Endothelial cell of umbilical vein (primary cell): ENCODE results near the gene CEMIP. TPM values are rescaled to one million over a fixed set of nuclear protein-coding genes. Genes with fewer than 3 reads are reported as not detected.

Experiments
- BruUV-seq: library from RNA; stranded (reverse); fragments of 400-500 nt; replicated peaks from 2 replicates; lab custom pipeline; 2021; lab: Mats Ljungman, UMichigan
- CTCF ChIA-PET: fragments of 300-600, 350-600 bp; sonication (Branson Sonifier 250); formaldehyde crosslinking; loops from one replicate; lab custom pipeline; 2021; ENCODE audit warnings: antibody characterized with exemption, inconsistent platforms; lab: Charles Lee
- POLR2A ChIA-PET: fragments of 300-600, 350-600 bp; sonication (Branson Sonifier 250); formaldehyde crosslinking; loops from one replicate; lab custom pipeline; 2021; ENCODE audit warnings: antibody characterized with exemption, inconsistent platforms; lab: Charles Lee
- DNase-seq: peaks from one replicate; pipeline ENCODE4 v3.0.0-alpha.2; 2011; ENCODE audit warnings: low read depth, low spot score
- FAIRE-seq: peaks from 2 replicates; lab custom pipeline; 2011; peaks lifted over from hg19 to GRCh38; lab: Jason Lieb, UNC
- H2AFZ ChIP-seq: 2 replicates; pipeline ENCODE4 v1.6.0; 2012; ENCODE audit warnings: low read depth, low read length, control low read depth, inconsistent platforms
- H3K27ac ChIP-seq: 2 replicates; pipeline ENCODE4 v1.5.1; 2011; ENCODE audit warnings: low read depth, mild to moderate bottlenecking, control low read depth, low read length, moderate library complexity; ENCODE audit not compliant: insufficient read depth
- H3K27me3 ChIP-seq, 2 experiments: 2 replicates each; pipeline versions ENCODE4 v1.6.0 to v1.6.1; 2011; ENCODE audit warnings: low read length in 2 of 2, mixed read lengths in 1 of 2; ENCODE audit not compliant: control insufficient read depth in 2 of 2, insufficient read depth in 2 of 2
- H3K36me3 ChIP-seq, 2 experiments: 2 replicates in 1 of 2; 3 replicates in 1 of 2; pipeline ENCODE4 v1.5.1; 2011; ENCODE audit warnings: low read length in 2 of 2, mild to moderate bottlenecking in 1 of 2, moderate library complexity in 1 of 2; ENCODE audit not compliant: control insufficient read depth in 2 of 2, insufficient read depth in 2 of 2; ENCODE audit errors: extremely low read depth in 1 of 2
- H3K4me1 ChIP-seq: 3 replicates; pipeline ENCODE4 v1.5.1; 2011; ENCODE audit warnings: mild to moderate bottlenecking, low read length; ENCODE audit not compliant: control insufficient read depth, insufficient read depth; ENCODE audit errors: extremely low read depth
- H3K4me2 ChIP-seq: 2 replicates; pipeline ENCODE4 v1.6.1; 2011; ENCODE audit warnings: low read length, control low read depth, mixed read lengths; ENCODE audit not compliant: insufficient read depth
- H3K4me3 ChIP-seq, 3 experiments: fragments of 200-600 bp in 1 of 3; sonication (generic), shearing (Covaris generic) in 1 of 3; replicated peaks in 1 of 3; 2 replicates each; pipeline ENCODE4 v1.5.1; 2011 to 2016; ENCODE audit warnings: control low read depth in 3 of 3, low read length in 3 of 3, mild to moderate bottlenecking in 2 of 3, inconsistent platforms in 1 of 3, low read depth in 1 of 3, moderate library complexity in 1 of 3; ENCODE audit not compliant: insufficient read depth in 1 of 3
- H3K79me2 ChIP-seq: 2 replicates; pipeline ENCODE4 v1.6.0; 2012; ENCODE audit warnings: low read length, inconsistent platforms; ENCODE audit not compliant: control insufficient read depth, insufficient read depth
- H3K9ac ChIP-seq: replicated peaks from 2 replicates; pipeline ENCODE3; 2011; ENCODE audit warnings: low read length, control low read depth; ENCODE audit not compliant: insufficient read depth; ENCODE audit errors: extremely low read depth
- H3K9me1 ChIP-seq: replicated peaks from 3 replicates; pipeline ENCODE4 v1.6.0; 2011; ENCODE audit warnings: mild to moderate bottlenecking, low read length; ENCODE audit not compliant: control insufficient read depth, insufficient read depth; ENCODE audit errors: extremely low read depth
- H3K9me3 ChIP-seq: replicated peaks from 2 replicates; pipeline ENCODE4 v1.5.1; 2012; ENCODE audit warnings: low read length, inconsistent platforms; ENCODE audit not compliant: control insufficient read depth, insufficient read depth
- H4K20me1 ChIP-seq: replicated peaks from 2 replicates; pipeline ENCODE3; 2011; ENCODE audit warnings: mild to moderate bottlenecking, low read length; ENCODE audit not compliant: control insufficient read depth, insufficient read depth; ENCODE audit errors: extremely low read depth
- EZH2 ChIP-seq: IDR thresholded peaks from 2 replicates; pipeline ENCODE4 v1.6.1; 2012; ENCODE audit warnings: borderline replicate concordance, low read depth, mild to moderate bottlenecking, moderate library complexity, low read length, inconsistent platforms; ENCODE audit not compliant: severe bottlenecking
- FOS ChIP-seq: IDR thresholded peaks from 2 replicates; pipeline ENCODE4 v1.6.1; 2011; ENCODE audit warnings: mild to moderate bottlenecking, low read length, moderate library complexity, borderline replicate concordance; ENCODE audit not compliant: insufficient read depth
- JUN ChIP-seq: IDR thresholded peaks from 2 replicates; pipeline ENCODE4 v1.6.1; 2011; ENCODE audit warnings: borderline replicate concordance, low read depth; ENCODE audit not compliant: insufficient read length, insufficient read depth
- MYC ChIP-seq: IDR thresholded peaks from one replicate; pipeline ENCODE4 v1.6.1; 2011; ENCODE audit warnings: mild to moderate bottlenecking, low read depth, low read length
- POLR2A ChIP-seq: IDR thresholded peaks from 2 replicates; pipeline ENCODE4 v1.6.1; 2012; ENCODE audit warnings: low read depth, mild to moderate bottlenecking, control low read depth, low read length
- POLR2AphosphoS5 ChIP-seq: IDR thresholded peaks from 2 replicates; pipeline ENCODE4 v1.6.1; 2012; ENCODE audit warnings: low read depth, mild to moderate bottlenecking, control low read depth, low read length, moderate library complexity; ENCODE audit not compliant: insufficient read depth
- dilution Hi-C: fragments of 300-500 bp; cut with MboI; formaldehyde crosslinking; loops from one replicate; pipeline ENCODE4 v1.15.0; 2019; ENCODE audit warnings: low sequenced_read_pairs; ENCODE audit not compliant: extremely low pct_ligation_motif_present
- intact Hi-C: fragments of 100-400 bp; cut with micrococcal nuclease; formaldehyde crosslinking; loops from one replicate; pipeline ENCODE4 v1.10.0; 2022
- polyA plus RNA-seq, 4 experiments: library from polyadenylated mRNA; depleted of rRNA in 3 of 4; stranded (reverse) in 3 of 4; unstranded in 1 of 4; fragments of >200 nt; gene quantifications; 2 replicates each; pipeline versions ENCODE4 v1.2.1 to v1.2.3, GENCODE V29; 2011 to 2012; ENCODE audit warnings: missing spikeins in 1 of 4
- total RNA-seq: library from RNA; stranded (reverse); gene quantifications from 2 replicates; pipeline ENCODE4 v1.2.3, GENCODE V29; 2021
- TF ChIP-seq, protein P1 (sequence below): IDR thresholded peaks from 2 replicates; pipeline ENCODE4 v1.6.1; 2011; ENCODE audit not compliant: insufficient read depth, insufficient read length
- TF ChIP-seq, protein P2 (sequence below), 2 donors: IDR thresholded peaks; 1 replicate in 1 of 2; 2 replicates in 1 of 2; pipeline ENCODE4 v1.5.1; 2011; ENCODE audit warnings: low read length in 2 of 2, mild to moderate bottlenecking in 2 of 2, moderate library complexity in 2 of 2, control low read depth in 1 of 2, inconsistent platforms in 1 of 2, low read depth in 1 of 2; ENCODE audit not compliant: insufficient read depth in 1 of 2; ENCODE audit errors: extremely low read depth in 1 of 2

CEMIP gene
- total and polyA plus RNA-seq, 2 donors (not counting 3 experiments of a cell fraction or from before 2014, with no cell fraction given): 0.01 TPM; not detected in 1

GRCh38 chr15:80796407-80796806 lies 17.2 kb downstream of the CEMIP start:
- no peaks in the 10 kb centered on the region for H3K27me3 ChIP-seq
- ChIA-PET CTCF (interaction anchor here (0.9 to 1.2 kb wide), 2 partner anchors 20 to 470 kb away, joined by 3 read pairs; no protein-coding TSS in a partner anchor), POLR2A (no interaction called here)
- TF ChIP-seq MYC (no peak), FOS (no peak), POLR2AphosphoS5 (no peak), JUN (no peak), EZH2 (no peak), POLR2A (no peak)
- TF ChIP-seq, protein P1, sequence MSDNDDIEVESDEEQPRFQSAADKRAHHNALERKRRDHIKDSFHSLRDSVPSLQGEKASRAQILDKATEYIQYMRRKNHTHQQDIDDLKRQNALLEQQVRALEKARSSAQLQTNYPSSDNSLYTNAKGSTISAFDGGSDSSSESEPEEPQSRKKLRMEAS: no peak
- TF ChIP-seq, protein P2, sequence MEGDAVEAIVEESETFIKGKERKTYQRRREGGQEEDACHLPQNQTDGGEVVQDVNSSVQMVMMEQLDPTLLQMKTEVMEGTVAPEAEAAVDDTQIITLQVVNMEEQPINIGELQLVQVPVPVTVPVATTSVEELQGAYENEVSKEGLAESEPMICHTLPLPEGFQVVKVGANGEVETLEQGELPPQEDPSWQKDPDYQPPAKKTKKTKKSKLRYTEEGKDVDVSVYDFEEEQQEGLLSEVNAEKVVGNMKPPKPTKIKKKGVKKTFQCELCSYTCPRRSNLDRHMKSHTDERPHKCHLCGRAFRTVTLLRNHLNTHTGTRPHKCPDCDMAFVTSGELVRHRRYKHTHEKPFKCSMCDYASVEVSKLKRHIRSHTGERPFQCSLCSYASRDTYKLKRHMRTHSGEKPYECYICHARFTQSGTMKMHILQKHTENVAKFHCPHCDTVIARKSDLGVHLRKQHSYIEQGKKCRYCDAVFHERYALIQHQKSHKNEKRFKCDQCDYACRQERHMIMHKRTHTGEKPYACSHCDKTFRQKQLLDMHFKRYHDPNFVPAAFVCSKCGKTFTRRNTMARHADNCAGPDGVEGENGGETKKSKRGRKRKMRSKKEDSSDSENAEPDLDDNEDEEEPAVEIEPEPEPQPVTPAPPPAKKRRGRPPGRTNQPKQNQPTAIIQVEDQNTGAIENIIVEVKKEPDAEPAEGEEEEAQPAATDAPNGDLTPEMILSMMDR (IDR thresholded peaks at IDR 0.05; ENCODE audit: extremely low read depth in 1 of 2, insufficient read depth in 1 of 2, low read depth in 1 of 2, low read length in 2 of 2): no peak
- FAIRE-seq: no peak
- no peaks in the 10 kb centered on the region for H3K4me1 ChIP-seq
- BruUV-seq: no TSS peak
- H3K36me3 ChIP-seq: no peaks in the 10 kb centered on the region
- no peak overlapping the region for H3K9ac ChIP-seq
- no peak for DNase-seq
- intact Hi-C loops (no loop called here), dilution Hi-C loops (no loop called here)
- no peaks in the 10 kb centered on the region for H3K9me3 ChIP-seq
- no peak overlapping the region for H3K4me2 ChIP-seq
- no peak overlapping the region for H2AFZ ChIP-seq
- no peaks in the 10 kb centered on the region for H3K79me2 ChIP-seq
- no peaks in the 10 kb centered on the region for H4K20me1 ChIP-seq
- no peak overlapping the region for H3K27ac ChIP-seq
- no peaks in the 10 kb centered on the region for H3K9me1 ChIP-seq
- no peak overlapping the region for H3K4me3 ChIP-seq
